Neural progenitor cell (in vitro differentiated cells): ENCODE results near the gene TAC4. TPM values are rescaled to one million over a fixed set of nuclear protein-coding genes. Genes with fewer than 3 reads are reported as not detected.
A peak's percentile ranks its signal among the peaks of the same experiment; 100 is the strongest.

Source experiments
- DNase-seq: peaks from one replicate; pipeline ENCODE4 v3.0.0-alpha.2; 2016; ENCODE audit warnings: low spot score
- H2AFZ ChIP-seq: fragments of 200-600 bp; sonication (generic); replicated peaks from 2 replicates; pipeline ENCODE4 v1.6.1; 2016; ENCODE audit warnings: antibody characterized with exemption
- H3F3A ChIP-seq: fragments of 200-600 bp; sonication (generic); 2 replicates; pipeline ENCODE4 v1.6.1; 2016; ENCODE audit warnings: antibody characterized with exemption, low read depth
- H3K27ac ChIP-seq: fragments of 200-600 bp; sonication (generic); 2 replicates; pipeline ENCODE4 v1.5.1; 2016; ENCODE audit warnings: mild to moderate bottlenecking
- H3K27me3 ChIP-seq: fragments of 200-600 bp; sonication (generic); 2 replicates; pipeline ENCODE4 v1.6.1; 2016; ENCODE audit warnings: mild to moderate bottlenecking, moderate library complexity
- H3K36me3 ChIP-seq: fragments of 200-600 bp; sonication (generic); 2 replicates; pipeline ENCODE4 v1.5.1; 2016
- H3K4me1 ChIP-seq: fragments of 200-600 bp; sonication (generic); 2 replicates; pipeline ENCODE4 v1.6.1; 2016; ENCODE audit warnings: mixed run types
- H3K4me2 ChIP-seq: fragments of 200-600 bp; sonication (generic); 2 replicates; pipeline ENCODE4 v1.6.1; 2016
- H3K4me3 ChIP-seq: fragments of 200-600 bp; sonication (generic); 2 replicates; pipeline ENCODE4 v1.5.1; 2016
- H3K79me2 ChIP-seq: fragments of 200-600 bp; sonication (generic); 2 replicates; pipeline ENCODE4 v1.6.1; 2016; ENCODE audit warnings: low read depth
- H3K9ac ChIP-seq: fragments of 200-600 bp; sonication (generic); 2 replicates; pipeline ENCODE4 v1.6.1; 2016
- H3K9me3 ChIP-seq: fragments of 200-600 bp; sonication (generic); 2 replicates; pipeline ENCODE4 v1.5.1; 2016; ENCODE audit warnings: low read depth
- H4K20me1 ChIP-seq: fragments of 200-600 bp; sonication (generic); 2 replicates; pipeline ENCODE4 v1.6.1; 2016; ENCODE audit warnings: low read depth
- H3K27ac Mint-ChIP-seq: 3 replicates; pipeline ENCODE4 v1.8.0; 2021; ENCODE audit warnings: mixed read lengths
- H3K27me3 Mint-ChIP-seq: 2 replicates; pipeline ENCODE4 v1.8.0; 2022; ENCODE audit warnings: low read depth, mild to moderate bottlenecking, inconsistent platforms, moderate library complexity, mixed read lengths; ENCODE audit not compliant: insufficient read depth
- H3K36me3 Mint-ChIP-seq: 3 replicates; pipeline ENCODE4 v1.8.0; 2021; ENCODE audit warnings: mixed read lengths
- H3K4me1 Mint-ChIP-seq: 3 replicates; pipeline ENCODE4 v1.8.0; 2021; ENCODE audit warnings: mixed read lengths
- H3K4me3 Mint-ChIP-seq: 3 replicates; pipeline ENCODE4 v1.8.0; 2021; ENCODE audit warnings: mild to moderate bottlenecking, moderate library complexity, mixed read lengths
- H3K9me3 Mint-ChIP-seq: 3 replicates; pipeline ENCODE4 v1.8.0; 2020; ENCODE audit warnings: mixed read lengths
- EZH2 ChIP-seq: fragments of 200-600 bp; sonication (generic); IDR thresholded peaks from 2 replicates; pipeline ENCODE4 v1.6.1; 2017; ENCODE audit warnings: antibody characterized with exemption, mild to moderate bottlenecking, moderate library complexity
- EZH2phosphoT487 ChIP-seq: fragments of 200-600 bp; sonication (generic); IDR thresholded peaks from 2 replicates; pipeline ENCODE4 v1.6.1; 2017; ENCODE audit warnings: antibody characterized with exemption
- total RNA-seq: library from RNA; depleted of rRNA; stranded (reverse); fragments of >200 nt; gene quantifications from 2 replicates; pipeline ENCODE4 v1.2.3, GENCODE V29; 2015; ENCODE audit warnings: low replicate concordance
- TF ChIP-seq, protein P1 (sequence below): fragments of 200-600 bp; sonication (generic); IDR thresholded peaks from 2 replicates; pipeline ENCODE4 v1.5.1; 2017; ENCODE audit warnings: antibody characterized with exemption, mild to moderate bottlenecking

TAC4 gene
- not detected in 2 replicates for total RNA-seq

- no peak for TF ChIP-seq EZH2phosphoT487
- TF ChIP-seq, protein P1, sequence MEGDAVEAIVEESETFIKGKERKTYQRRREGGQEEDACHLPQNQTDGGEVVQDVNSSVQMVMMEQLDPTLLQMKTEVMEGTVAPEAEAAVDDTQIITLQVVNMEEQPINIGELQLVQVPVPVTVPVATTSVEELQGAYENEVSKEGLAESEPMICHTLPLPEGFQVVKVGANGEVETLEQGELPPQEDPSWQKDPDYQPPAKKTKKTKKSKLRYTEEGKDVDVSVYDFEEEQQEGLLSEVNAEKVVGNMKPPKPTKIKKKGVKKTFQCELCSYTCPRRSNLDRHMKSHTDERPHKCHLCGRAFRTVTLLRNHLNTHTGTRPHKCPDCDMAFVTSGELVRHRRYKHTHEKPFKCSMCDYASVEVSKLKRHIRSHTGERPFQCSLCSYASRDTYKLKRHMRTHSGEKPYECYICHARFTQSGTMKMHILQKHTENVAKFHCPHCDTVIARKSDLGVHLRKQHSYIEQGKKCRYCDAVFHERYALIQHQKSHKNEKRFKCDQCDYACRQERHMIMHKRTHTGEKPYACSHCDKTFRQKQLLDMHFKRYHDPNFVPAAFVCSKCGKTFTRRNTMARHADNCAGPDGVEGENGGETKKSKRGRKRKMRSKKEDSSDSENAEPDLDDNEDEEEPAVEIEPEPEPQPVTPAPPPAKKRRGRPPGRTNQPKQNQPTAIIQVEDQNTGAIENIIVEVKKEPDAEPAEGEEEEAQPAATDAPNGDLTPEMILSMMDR = no peak
- TF ChIP-seq EZH2 = no peak
- no peaks in the 10 kb centered on the region for H3K9me3 Mint-ChIP-seq
- H3K27me3 Mint-ChIP-seq = peaks cover 18% of the 10 kb centered on the region
- H3K27ac ChIP-seq = no peak within 1 kb of the TSS
- no peaks in the 10 kb centered on the region for H3K36me3 ChIP-seq
- peaks cover 6% of the 10 kb centered on the region for H3K4me1 ChIP-seq
- no peak within 1 kb of the TSS for H3K4me3 Mint-ChIP-seq
- no peak within 1 kb of the TSS for H3K27ac Mint-ChIP-seq
- no peak within 1 kb of the TSS for H3K9ac ChIP-seq
- H3K4me1 Mint-ChIP-seq = peaks cover 12% of the 10 kb centered on the region
- H3K36me3 Mint-ChIP-seq = no peaks in the 10 kb centered on the region
- DNase-seq = peak; percentile 42
- no peak within 1 kb of the TSS for H2AFZ ChIP-seq
- no peak within 1 kb of the TSS for H3K4me2 ChIP-seq
- no peaks in the 10 kb centered on the region for H3K79me2 ChIP-seq
- no peaks in the 10 kb centered on the region for H4K20me1 ChIP-seq
- H3K27me3 ChIP-seq = peaks cover 39% of the 10 kb centered on the region
- H3F3A ChIP-seq = peaks cover 19% of the 10 kb centered on the region
- no peak within 1 kb of the TSS for H3K4me3 ChIP-seq
- H3K9me3 ChIP-seq = no peaks in the 10 kb centered on the region
Measured at GRCh38 chr17:49848019-49848473, at the start of gene TAC4. Gene TAC4, minus strand, starts transcription at chr17:49848069. Its CDS starts 52 bp downstream, at chr17:49848017.

GRCh38 chr17:49896860-49897259 lies 49.0 kb upstream of the TAC4 start:
- no peaks in the 10 kb centered on the region for H3K36me3 Mint-ChIP-seq
- no peaks in the 10 kb centered on the region for H3K9me3 ChIP-seq
- H3K27ac Mint-ChIP-seq = no peak overlapping the region
- peaks cover 40% of the 10 kb centered on the region for H3K27me3 Mint-ChIP-seq
- H3K9me3 Mint-ChIP-seq = no peaks in the 10 kb centered on the region
- H3K4me3 Mint-ChIP-seq = no peak overlapping the region
- peaks cover 14% of the 10 kb centered on the region for H3K4me1 Mint-ChIP-seq
- H3K4me3 ChIP-seq = no peak overlapping the region
- H3K4me2 ChIP-seq = no peak overlapping the region
- H3K9ac ChIP-seq = no peak overlapping the region
- peaks cover 9% of the 10 kb centered on the region for H3K4me1 ChIP-seq
- H4K20me1 ChIP-seq = no peaks in the 10 kb centered on the region
- peaks cover 3% of the 10 kb centered on the region for H3F3A ChIP-seq
- H3K27ac ChIP-seq = no peak overlapping the region
- no peaks in the 10 kb centered on the region for H3K36me3 ChIP-seq
- DNase-seq = no peak
- H2AFZ ChIP-seq = no peak overlapping the region
- TF ChIP-seq, protein P1 = no peak
- no peak for TF ChIP-seq EZH2phosphoT487
- TF ChIP-seq EZH2 = no peak
- no peaks in the 10 kb centered on the region for H3K79me2 ChIP-seq
- peaks cover 59% of the 10 kb centered on the region for H3K27me3 ChIP-seq

GRCh38 chr17:49896222-49896621 lies 48.4 kb upstream of the TAC4 start:
- H4K20me1 ChIP-seq = no peaks in the 10 kb centered on the region
- no peaks in the 10 kb centered on the region for H3K79me2 ChIP-seq
- Mint-ChIP-seq H3K27me3 (peaks cover 42% of the 10 kb centered on the region), H3K4me1 (peaks cover 12% of the 10 kb centered on the region), H3K36me3 (no peaks in the 10 kb centered on the region), H3K4me3 (no peak overlapping the region), H3K27ac (no peak overlapping the region), H3K9me3 (no peaks in the 10 kb centered on the region)
- peaks cover 59% of the 10 kb centered on the region for H3K27me3 ChIP-seq
- H2AFZ ChIP-seq = no peak overlapping the region
- no peaks in the 10 kb centered on the region for H3K36me3 ChIP-seq
- H3K9me3 ChIP-seq = no peaks in the 10 kb centered on the region
- H3K4me3 ChIP-seq = no peak overlapping the region
- peaks cover 3% of the 10 kb centered on the region for H3F3A ChIP-seq
- peaks cover 9% of the 10 kb centered on the region for H3K4me1 ChIP-seq
- TF ChIP-seq EZH2 (no peak), EZH2phosphoT487 (no peak)
- TF ChIP-seq, protein P1 = no peak
- no peak overlapping the region for H3K9ac ChIP-seq
- H3K4me2 ChIP-seq = no peak overlapping the region
- H3K27ac ChIP-seq = no peak overlapping the region
- no peak for DNase-seq
